ENCODE results near the gene COL27A1. TPM values are rescaled to one million over a fixed set of nuclear protein-coding genes. Genes with fewer than 3 reads are reported as not detected.
"Not testable (repeated sequence)": the region's sequence is repeated elsewhere in the genome, so short reads cannot be mapped to it uniquely, and the experiment has no call there.

Gene COL27A1
- total RNA-seq, 5 donors from 2014 or later (not counting 1 experiment from before 2014, with no cell fraction given) = 0.53 to 1.7 (median 0.95) TPM

GRCh38 chr9:114128759-114129158, 26.6 kb upstream of the COL27A1 start:
- DNase-seq; H3K27ac ChIP-seq (ENCODE audit: low read length); H3K9me3 ChIP-seq; H3K27ac Mint-ChIP-seq; H3K4me3 ChIP-seq (ENCODE audit: control insufficient read depth in 1 of 2, extremely low read depth in 1 of 2, low read length in 1 of 2); H3K4me1 Mint-ChIP-seq; H3K36me3 ChIP-seq (ENCODE audit: control insufficient read depth in 2 of 2, extremely low read depth in 1 of 2, insufficient read depth in 1 of 2, low read length in 1 of 2); H3K36me3 Mint-ChIP-seq; ATAC-seq (replicated peaks in 1 of 4); H3K4me3 Mint-ChIP-seq; POLR2A ChIA-PET; H3K4me1 ChIP-seq (ENCODE audit: control insufficient read depth in 1 of 2, extremely low read depth in 1 of 2, insufficient read depth in 2 of 2, low read length in 2 of 2): not testable (repeated sequence)
- H3K9me3 Mint-ChIP-seq = peaks cover 0 to 11% (median 5%) of the 10 kb centered on the region in 3 donors
- peaks cover 24 to 36% of the 10 kb centered on the region in 2 donors for H3K27me3 Mint-ChIP-seq
- 71% methylated on average over 2 of the region's 3 CpGs for WGBS (ENCODE audit: insufficient coverage)
- H3K27me3 ChIP-seq (replicated peaks in 1 of 2; ENCODE audit: control insufficient read depth in 2 of 2, extremely low read depth in 1 of 2, insufficient read depth in 2 of 2, low read length in 1 of 2) = peaks cover 0 to 38% of the 10 kb centered on the region in 2 experiments
- CTCF ChIA-PET = interaction anchor here in 1 of 2 donors (0.5 kb wide), 1 partner anchor 45 kb away, joined by 3 read pairs; no protein-coding TSS in a partner anchor

- no peak for ATAC-seq (replicated peaks in 1 of 4)
- H3K4me1 Mint-ChIP-seq = no peaks in the 10 kb centered on the region
- ChIA-PET POLR2A (no interaction called here), CTCF (no interaction called here)
- peaks cover 0 to 11% (median 5%) of the 10 kb centered on the region in 3 donors for H3K9me3 Mint-ChIP-seq
- no peak overlapping the region for H3K27ac ChIP-seq (ENCODE audit: low read length)
- H3K36me3 ChIP-seq (ENCODE audit: control insufficient read depth in 2 of 2, extremely low read depth in 1 of 2, insufficient read depth in 1 of 2, low read length in 1 of 2) = no peaks in the 10 kb centered on the region
- 79% methylated on average over 6 of the region's 7 CpGs for WGBS (ENCODE audit: insufficient coverage)
- no peaks in the 10 kb centered on the region for H3K9me3 ChIP-seq
- H3K4me1 ChIP-seq (ENCODE audit: control insufficient read depth in 1 of 2, extremely low read depth in 1 of 2, insufficient read depth in 2 of 2, low read length in 2 of 2) = no peaks in the 10 kb centered on the region
- no peaks in the 10 kb centered on the region for H3K36me3 Mint-ChIP-seq
- DNase-seq = no peak
- H3K27me3 Mint-ChIP-seq = peaks cover 24 to 35% of the 10 kb centered on the region in 2 donors
- H3K4me3 ChIP-seq (ENCODE audit: control insufficient read depth in 1 of 2, extremely low read depth in 1 of 2, low read length in 1 of 2) = no peak overlapping the region
- peaks cover 0 to 36% of the 10 kb centered on the region in 2 experiments for H3K27me3 ChIP-seq (replicated peaks in 1 of 2; ENCODE audit: control insufficient read depth in 2 of 2, extremely low read depth in 1 of 2, insufficient read depth in 2 of 2, low read length in 1 of 2)
- no peak overlapping the region for H3K4me3 Mint-ChIP-seq
- no peak overlapping the region for H3K27ac Mint-ChIP-seq
These were observed 25.2 kb upstream of the COL27A1 start for GRCh38 chr9:114130141-114130540.

GRCh38 chr9:114130624-114131277, 24.6 kb upstream of the COL27A1 start:
- 73% methylated on average over 3 of the region's 4 CpGs for WGBS (ENCODE audit: insufficient coverage)
- Histone ChIP-seq H3K9me3 (no peaks in the 10 kb centered on the region), H3K27ac (ENCODE audit: low read length) (no peak overlapping the region), H3K27me3 (replicated peaks in 1 of 2; ENCODE audit: control insufficient read depth in 2 of 2, extremely low read depth in 1 of 2, insufficient read depth in 2 of 2, low read length in 1 of 2) (peaks cover 0 to 34% of the 10 kb centered on the region in 2 experiments), H3K4me3 (ENCODE audit: control insufficient read depth in 1 of 2, extremely low read depth in 1 of 2, low read length in 1 of 2) (no peak overlapping the region), H3K4me1 (ENCODE audit: control insufficient read depth in 1 of 2, extremely low read depth in 1 of 2, insufficient read depth in 2 of 2, low read length in 2 of 2) (no peaks in the 10 kb centered on the region), H3K36me3 (ENCODE audit: control insufficient read depth in 2 of 2, extremely low read depth in 1 of 2, insufficient read depth in 1 of 2, low read length in 1 of 2) (no peaks in the 10 kb centered on the region)
- DNase-seq = no peak
- ATAC-seq (replicated peaks in 1 of 4) = no peak
- peaks cover 0 to 11% (median 5%) of the 10 kb centered on the region in 3 donors for H3K9me3 Mint-ChIP-seq
- no peak overlapping the region for H3K27ac Mint-ChIP-seq
- CTCF ChIA-PET = interaction anchor here in 1 of 2 donors (1.0 kb wide), 1 partner anchor 160 kb away, joined by 5 read pairs; no protein-coding TSS in a partner anchor
- H3K36me3 Mint-ChIP-seq = no peaks in the 10 kb centered on the region
- H3K27me3 Mint-ChIP-seq = peaks cover 29 to 36% of the 10 kb centered on the region in 2 donors
- POLR2A ChIA-PET = no interaction called here
- H3K4me1 Mint-ChIP-seq = no peaks in the 10 kb centered on the region
- no peak overlapping the region for H3K4me3 Mint-ChIP-seq

GRCh38 chr9:114131808-114132549, 23.4 kb upstream of the COL27A1 start:
- peaks cover 0 to 11% (median 5%) of the 10 kb centered on the region in 3 donors for H3K9me3 Mint-ChIP-seq
- Histone ChIP-seq H3K27me3 (replicated peaks in 1 of 2; ENCODE audit: control insufficient read depth in 2 of 2, extremely low read depth in 1 of 2, insufficient read depth in 2 of 2, low read length in 1 of 2) (peaks cover 0 to 34% of the 10 kb centered on the region in 2 experiments), H3K4me1 (ENCODE audit: control insufficient read depth in 1 of 2, extremely low read depth in 1 of 2, insufficient read depth in 2 of 2, low read length in 2 of 2) (no peaks in the 10 kb centered on the region), H3K4me3 (ENCODE audit: control insufficient read depth in 1 of 2, extremely low read depth in 1 of 2, low read length in 1 of 2) (no peak overlapping the region), H3K27ac (ENCODE audit: low read length) (no peak overlapping the region), H3K36me3 (ENCODE audit: control insufficient read depth in 2 of 2, extremely low read depth in 1 of 2, insufficient read depth in 1 of 2, low read length in 1 of 2) (no peaks in the 10 kb centered on the region), H3K9me3 (no peaks in the 10 kb centered on the region)
- DNase-seq = no peak
- no peak for ATAC-seq (replicated peaks in 1 of 4)
- H3K4me1 Mint-ChIP-seq = no peaks in the 10 kb centered on the region
- CTCF ChIA-PET = interaction anchor here in 1 of 2 donors (1.0 kb wide), 1 partner anchor 159 kb away, joined by 5 read pairs; no protein-coding TSS in a partner anchor
- no peak overlapping the region for H3K27ac Mint-ChIP-seq
- H3K36me3 Mint-ChIP-seq = no peaks in the 10 kb centered on the region
- 85% methylated on average over 4 of the region's 10 CpGs for WGBS (ENCODE audit: insufficient coverage)
- no peak overlapping the region for H3K4me3 Mint-ChIP-seq
- POLR2A ChIA-PET = no interaction called here
- H3K27me3 Mint-ChIP-seq = peaks cover 31 to 33% of the 10 kb centered on the region in 2 donors

- peaks cover 0 to 6% (median 5%) of the 10 kb centered on the region in 3 donors for H3K9me3 Mint-ChIP-seq
- H3K4me1 Mint-ChIP-seq = no peaks in the 10 kb centered on the region
- ChIA-PET CTCF (no interaction called here), POLR2A (no interaction called here)
- no peak overlapping the region for H3K27ac ChIP-seq (ENCODE audit: low read length)
- 90% methylated on average over 4 of the region's 7 CpGs for WGBS (ENCODE audit: insufficient coverage)
- H3K4me3 Mint-ChIP-seq = no peak overlapping the region
- H3K4me3 ChIP-seq (ENCODE audit: control insufficient read depth in 1 of 2, extremely low read depth in 1 of 2, low read length in 1 of 2) = no peak overlapping the region
- ATAC-seq (replicated peaks in 1 of 4) = no peak
- no peak for DNase-seq
- no peaks in the 10 kb centered on the region for H3K9me3 ChIP-seq
- H3K36me3 Mint-ChIP-seq = no peaks in the 10 kb centered on the region
- H3K4me1 ChIP-seq (ENCODE audit: control insufficient read depth in 1 of 2, extremely low read depth in 1 of 2, insufficient read depth in 2 of 2, low read length in 2 of 2) = no peaks in the 10 kb centered on the region
- peaks cover 0 to 35% of the 10 kb centered on the region in 2 experiments for H3K27me3 ChIP-seq (replicated peaks in 1 of 2; ENCODE audit: control insufficient read depth in 2 of 2, extremely low read depth in 1 of 2, insufficient read depth in 2 of 2, low read length in 1 of 2)
- no peak overlapping the region for H3K27ac Mint-ChIP-seq
- H3K36me3 ChIP-seq (ENCODE audit: control insufficient read depth in 2 of 2, extremely low read depth in 1 of 2, insufficient read depth in 1 of 2, low read length in 1 of 2) = no peaks in the 10 kb centered on the region
- peaks cover 32 to 34% of the 10 kb centered on the region in 2 donors for H3K27me3 Mint-ChIP-seq
These were observed 22.8 kb upstream of the COL27A1 start for GRCh38 chr9:114132550-114132918.

- Histone ChIP-seq H3K27me3 (replicated peaks in 1 of 2; ENCODE audit: control insufficient read depth in 2 of 2, extremely low read depth in 1 of 2, insufficient read depth in 2 of 2, low read length in 1 of 2) (peaks cover 0 to 38% of the 10 kb centered on the region in 2 experiments), H3K4me3 (ENCODE audit: control insufficient read depth in 1 of 2, extremely low read depth in 1 of 2, low read length in 1 of 2) (no peak overlapping the region), H3K27ac (ENCODE audit: low read length) (no peak overlapping the region), H3K4me1 (ENCODE audit: control insufficient read depth in 1 of 2, extremely low read depth in 1 of 2, insufficient read depth in 2 of 2, low read length in 2 of 2) (no peaks in the 10 kb centered on the region), H3K9me3 (no peaks in the 10 kb centered on the region), H3K36me3 (ENCODE audit: control insufficient read depth in 2 of 2, extremely low read depth in 1 of 2, insufficient read depth in 1 of 2, low read length in 1 of 2) (no peaks in the 10 kb centered on the region)
- DNase-seq (no peak), ATAC-seq (replicated peaks in 1 of 4) (no peak)
- Mint-ChIP-seq H3K9me3 (no peaks in the 10 kb centered on the region), H3K27ac (no peak overlapping the region), H3K4me3 (no peak overlapping the region), H3K36me3 (no peaks in the 10 kb centered on the region), H3K4me1 (no peaks in the 10 kb centered on the region), H3K27me3 (peaks cover 27% of the 10 kb centered on the region in 2 donors)
- POLR2A ChIA-PET = no interaction called here
- 33% methylated on average over 2 of the region's 5 CpGs for WGBS (ENCODE audit: insufficient coverage)
- CTCF ChIA-PET = no interaction called here
These were observed 20.4 kb upstream of the COL27A1 start for GRCh38 chr9:114134827-114135396.

Measured in T-cell (primary cell).